Measurements from ENCODE around the gene ADAM23. TPM values are rescaled to one million over a fixed set of nuclear protein-coding genes. Genes with fewer than 3 reads are reported as not detected.

The ADAM23 gene
- total RNA-seq, 6 donors from 2014 or later, result 0.15 to 3.5 (median 0.89) TPM; not detected in 1

DNA sequence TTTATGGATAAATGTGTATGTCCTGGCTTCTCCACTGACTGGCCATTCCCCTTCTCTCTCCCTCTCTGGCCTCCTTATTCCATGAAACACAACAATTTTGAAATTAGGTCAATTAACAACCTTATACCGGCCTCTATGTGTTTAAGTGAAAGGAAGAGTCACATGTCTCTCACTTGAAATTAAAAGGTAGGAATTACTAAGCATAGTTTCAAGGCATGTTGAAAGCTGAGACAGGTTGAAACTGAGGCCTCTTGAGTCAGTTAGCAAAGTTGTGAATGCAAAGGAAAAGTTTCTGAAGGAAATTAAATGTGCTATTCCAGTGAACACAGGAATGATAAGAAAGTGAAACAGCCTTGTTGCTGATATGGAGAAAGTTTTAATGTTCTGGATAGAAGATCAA lies 69.7 kb downstream of the ADAM23 start:
- H3K4me1 ChIP-seq, result no peaks in the 10 kb centered on the region
- H3K36me3 ChIP-seq, result no peaks in the 10 kb centered on the region
- ATAC-seq (ENCODE audit: low FRiP score in 2 of 2) (no peak), DNase-seq (no peak)
- H3K9me3 ChIP-seq, result no peaks in the 10 kb centered on the region
- H3K27me3 ChIP-seq, result no peaks in the 10 kb centered on the region
- H3K27ac ChIP-seq, result no peak overlapping the region
- 75 to 77% methylated on average over 1 of the region's 1 CpG for WGBS, 2 donors
- TF ChIP-seq EP300 (IDR thresholded peaks at IDR 0.05) (no peak), POLR2A (IDR thresholded peaks at IDR 0.05) (no peak)
- H3K4me3 ChIP-seq, result no peak overlapping the region

DNA sequence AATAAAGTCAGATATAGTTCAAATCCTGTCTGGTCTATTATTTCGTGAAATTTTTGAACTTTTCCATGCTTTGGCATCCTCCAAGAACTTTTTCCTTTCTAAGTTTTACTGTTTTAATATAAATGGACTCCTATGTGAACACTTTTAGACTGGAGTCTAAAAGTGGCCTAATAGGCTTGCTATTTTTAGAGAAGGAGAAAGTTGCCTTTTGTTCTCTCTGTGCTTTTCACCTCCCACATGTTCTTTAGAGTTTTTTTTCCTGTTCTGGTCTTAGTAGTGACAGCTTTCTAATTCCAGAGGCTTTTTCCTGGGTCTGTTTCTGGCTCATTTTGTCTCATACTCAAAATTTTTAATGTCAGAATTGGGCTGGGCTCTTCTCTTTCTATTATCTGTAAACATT lies 72.2 kb downstream of the ADAM23 start:
- no peak for ATAC-seq (ENCODE audit: low FRiP score in 2 of 2)
- Histone ChIP-seq H3K9me3 (no peaks in the 10 kb centered on the region), H3K4me1 (no peaks in the 10 kb centered on the region), H3K4me3 (no peak overlapping the region), H3K36me3 (no peaks in the 10 kb centered on the region), H3K27me3 (no peaks in the 10 kb centered on the region), H3K27ac (no peak overlapping the region)
- 52 to 58% methylated on average over 1 of the region's 1 CpG for WGBS, 2 donors
- TF ChIP-seq POLR2A (IDR thresholded peaks at IDR 0.05) (no peak), EP300 (IDR thresholded peaks at IDR 0.05) (no peak), POLR2AphosphoS5 (IDR thresholded peaks at IDR 0.05) (no peak)
- TF ChIP-seq, protein P1, sequence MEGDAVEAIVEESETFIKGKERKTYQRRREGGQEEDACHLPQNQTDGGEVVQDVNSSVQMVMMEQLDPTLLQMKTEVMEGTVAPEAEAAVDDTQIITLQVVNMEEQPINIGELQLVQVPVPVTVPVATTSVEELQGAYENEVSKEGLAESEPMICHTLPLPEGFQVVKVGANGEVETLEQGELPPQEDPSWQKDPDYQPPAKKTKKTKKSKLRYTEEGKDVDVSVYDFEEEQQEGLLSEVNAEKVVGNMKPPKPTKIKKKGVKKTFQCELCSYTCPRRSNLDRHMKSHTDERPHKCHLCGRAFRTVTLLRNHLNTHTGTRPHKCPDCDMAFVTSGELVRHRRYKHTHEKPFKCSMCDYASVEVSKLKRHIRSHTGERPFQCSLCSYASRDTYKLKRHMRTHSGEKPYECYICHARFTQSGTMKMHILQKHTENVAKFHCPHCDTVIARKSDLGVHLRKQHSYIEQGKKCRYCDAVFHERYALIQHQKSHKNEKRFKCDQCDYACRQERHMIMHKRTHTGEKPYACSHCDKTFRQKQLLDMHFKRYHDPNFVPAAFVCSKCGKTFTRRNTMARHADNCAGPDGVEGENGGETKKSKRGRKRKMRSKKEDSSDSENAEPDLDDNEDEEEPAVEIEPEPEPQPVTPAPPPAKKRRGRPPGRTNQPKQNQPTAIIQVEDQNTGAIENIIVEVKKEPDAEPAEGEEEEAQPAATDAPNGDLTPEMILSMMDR (IDR thresholded peaks at IDR 0.05), result no peak
- DNase-seq, result no peak

DNA sequence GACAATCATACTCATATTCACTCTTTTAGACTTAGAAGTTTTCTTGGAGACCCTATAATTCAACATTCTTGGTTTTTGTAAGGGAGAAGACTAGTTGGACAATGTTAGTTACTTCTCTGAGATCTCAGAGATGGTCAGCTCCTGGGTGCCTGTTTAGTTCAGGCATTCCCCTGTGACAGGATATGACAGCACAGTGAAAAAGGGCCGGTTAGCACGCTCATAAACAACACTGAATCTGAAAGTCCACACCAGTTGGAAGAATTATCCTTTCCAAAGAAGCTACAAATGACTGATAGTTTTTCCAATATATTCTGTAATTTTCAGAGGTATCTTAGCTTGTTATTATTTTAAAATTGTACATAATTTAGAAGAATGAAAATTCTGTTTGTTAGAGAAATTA lies 75.7 kb downstream of the ADAM23 start:
- Histone ChIP-seq H3K36me3 (no peaks in the 10 kb centered on the region), H3K9me3 (no peaks in the 10 kb centered on the region), H3K27ac (no peak overlapping the region), H3K4me3 (no peak overlapping the region), H3K27me3 (no peaks in the 10 kb centered on the region), H3K4me1 (no peaks in the 10 kb centered on the region)
- TF ChIP-seq POLR2A (IDR thresholded peaks at IDR 0.05) (no peak), POLR2AphosphoS5 (IDR thresholded peaks at IDR 0.05) (no peak)
- TF ChIP-seq, protein P1 (IDR thresholded peaks at IDR 0.05), result no peak
- WGBS, 2 donors, result 77 to 89% methylated on average over 2 of the region's 2 CpGs
- ATAC-seq (ENCODE audit: low FRiP score in 2 of 2) (no peak), DNase-seq (no peak)

DNA sequence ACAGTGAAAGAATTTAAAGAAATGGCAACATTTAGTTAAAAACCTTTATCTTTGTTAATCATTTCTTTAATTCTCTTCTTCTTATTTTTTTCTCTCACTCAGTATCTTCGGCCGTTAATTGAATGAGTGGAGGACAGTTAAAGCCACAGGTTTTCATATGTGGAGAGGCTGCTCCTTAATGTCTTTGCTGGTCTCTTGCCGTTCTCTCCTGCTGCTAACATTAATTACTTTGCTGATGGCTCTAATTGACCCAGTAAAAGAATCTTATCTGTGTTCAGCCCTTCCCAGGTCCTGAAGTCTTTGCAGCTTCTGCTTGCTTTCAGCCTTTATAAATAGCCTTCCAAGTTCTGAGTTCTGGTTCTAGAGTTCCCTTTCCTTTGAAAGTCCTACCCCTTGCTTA lies 77.1 kb downstream of the ADAM23 start:
- H3K4me3 ChIP-seq, result no peak overlapping the region
- no peaks in the 10 kb centered on the region for H3K9me3 ChIP-seq
- WGBS, 2 donors, result 83 to 89% methylated on average over 3 of the region's 3 CpGs
- no peak for TF ChIP-seq POLR2A (IDR thresholded peaks at IDR 0.05)
- TF ChIP-seq, protein P1 (IDR thresholded peaks at IDR 0.05), result no peak
- no peak for TF ChIP-seq EP300 (IDR thresholded peaks at IDR 0.05)
- no peak for TF ChIP-seq POLR2AphosphoS5 (IDR thresholded peaks at IDR 0.05)
- no peaks in the 10 kb centered on the region for H3K36me3 ChIP-seq
- no peaks in the 10 kb centered on the region for H3K27me3 ChIP-seq
- no peaks in the 10 kb centered on the region for H3K4me1 ChIP-seq
- no peak overlapping the region for H3K27ac ChIP-seq
- DNase-seq (no peak), ATAC-seq (ENCODE audit: low FRiP score in 2 of 2) (no peak)

DNA sequence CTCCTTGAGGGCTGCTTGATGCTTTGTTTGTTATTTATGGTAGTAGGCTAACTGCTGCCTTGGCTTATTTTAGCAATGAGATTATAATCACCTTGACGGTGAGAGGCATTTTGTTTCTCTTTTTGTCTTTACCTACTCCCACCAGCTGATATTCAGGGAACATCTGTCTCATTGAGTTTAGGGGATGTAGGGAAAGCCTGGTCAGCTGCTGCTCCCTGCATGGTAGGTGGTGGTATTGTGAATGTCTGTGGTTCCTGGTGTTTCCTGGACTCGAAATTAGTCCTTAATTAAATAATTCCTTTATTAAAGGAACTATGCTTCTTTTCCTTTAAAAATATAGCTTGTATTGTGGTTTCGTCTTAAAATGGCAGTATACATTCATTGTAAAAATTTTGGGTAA lies 77.8 kb downstream of the ADAM23 start:
- TF ChIP-seq EP300 (IDR thresholded peaks at IDR 0.05), result no peak
- TF ChIP-seq POLR2A (IDR thresholded peaks at IDR 0.05), result no peak
- no peak for TF ChIP-seq POLR2AphosphoS5 (IDR thresholded peaks at IDR 0.05)
- TF ChIP-seq, protein P1 (IDR thresholded peaks at IDR 0.05), result no peak
- WGBS, 2 donors, result 57 to 59% methylated on average over 3 of the region's 3 CpGs
- ATAC-seq (ENCODE audit: low FRiP score in 2 of 2), result no peak

More for the DNA sequence above, 77.8 kb downstream of the ADAM23 start:
- no peaks in the 10 kb centered on the region for H3K36me3 ChIP-seq
- no peaks in the 10 kb centered on the region for H3K9me3 ChIP-seq
- no peaks in the 10 kb centered on the region for H3K4me1 ChIP-seq
- DNase-seq, result no peak
- H3K27me3 ChIP-seq, result no peaks in the 10 kb centered on the region
- H3K4me3 ChIP-seq, result no peak overlapping the region
- H3K27ac ChIP-seq, result no peak overlapping the region

All from upper lobe of left lung (tissue), 6 donors.